Right lobe of liver (tissue), 4 donors: ENCODE results near the gene TSPYL2.

Experiments
- POLR2A ChIP-seq: fragments of 450-650 bp; IDR thresholded peaks from one replicate; pipeline ENCODE4 v1.6.1; 2017; ENCODE audit warnings: antibody characterized with exemption, mild to moderate bottlenecking
- TF ChIP-seq, protein P1 (sequence below), 4 donors: fragments of 200-600 bp in 3 of 4; fragments of 450-650 bp in 1 of 4; IDR thresholded peaks; one replicate each; pipeline versions ENCODE4 v1.5.1 to v1.8.0; 2016 to 2022; ENCODE audit warnings: antibody characterized with exemption in 4 of 4, mild to moderate bottlenecking in 2 of 4
- donor health status: DM: no; HTN: no; CAD: no.
- donor health status: DM: no; HTN: no; CAD: no.
- donor health status: DM: no; HTN: yes; CAD: no.

GRCh38 chrX:53084863-53085262 is 2.7 kb downstream of the TSPYL2 start:
- TF ChIP-seq POLR2A = no peak
- TF ChIP-seq, protein P1, sequence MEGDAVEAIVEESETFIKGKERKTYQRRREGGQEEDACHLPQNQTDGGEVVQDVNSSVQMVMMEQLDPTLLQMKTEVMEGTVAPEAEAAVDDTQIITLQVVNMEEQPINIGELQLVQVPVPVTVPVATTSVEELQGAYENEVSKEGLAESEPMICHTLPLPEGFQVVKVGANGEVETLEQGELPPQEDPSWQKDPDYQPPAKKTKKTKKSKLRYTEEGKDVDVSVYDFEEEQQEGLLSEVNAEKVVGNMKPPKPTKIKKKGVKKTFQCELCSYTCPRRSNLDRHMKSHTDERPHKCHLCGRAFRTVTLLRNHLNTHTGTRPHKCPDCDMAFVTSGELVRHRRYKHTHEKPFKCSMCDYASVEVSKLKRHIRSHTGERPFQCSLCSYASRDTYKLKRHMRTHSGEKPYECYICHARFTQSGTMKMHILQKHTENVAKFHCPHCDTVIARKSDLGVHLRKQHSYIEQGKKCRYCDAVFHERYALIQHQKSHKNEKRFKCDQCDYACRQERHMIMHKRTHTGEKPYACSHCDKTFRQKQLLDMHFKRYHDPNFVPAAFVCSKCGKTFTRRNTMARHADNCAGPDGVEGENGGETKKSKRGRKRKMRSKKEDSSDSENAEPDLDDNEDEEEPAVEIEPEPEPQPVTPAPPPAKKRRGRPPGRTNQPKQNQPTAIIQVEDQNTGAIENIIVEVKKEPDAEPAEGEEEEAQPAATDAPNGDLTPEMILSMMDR (IDR thresholded peaks at IDR 0.05) = no peak
